ENCODE measurements around the gene FGF19.

FGF19 gene

GRCh38 chr11:69666752-69667536 lies 36.9 kb downstream of the FGF19 start:
- no CpG with 5 or more reads among the region's 33 CpGs for WGBS, 2 donors (ENCODE audit: extremely low coverage in 2 of 2, insufficient read length in 2 of 2, insufficient replicate concordance in 1 of 2)
- H3K9me3 ChIP-seq (replicated peaks in 1 of 2; ENCODE audit: control insufficient read depth in 2 of 2, insufficient read depth in 1 of 2, low read depth in 1 of 2, low read length in 2 of 2), result no peaks in the 10 kb centered on the region
- H2AFZ ChIP-seq (ENCODE audit: low read length), result no peak overlapping the region
- no peak overlapping the region for H2BK5ac ChIP-seq (ENCODE audit: low read length)
- no peak overlapping the region for H3K4me3 ChIP-seq (ENCODE audit: low read length in 2 of 2)
- no peak overlapping the region for H2BK15ac ChIP-seq (ENCODE audit: low read length)
- no peak overlapping the region for H2AK5ac ChIP-seq (ENCODE audit: low read depth, low read length)
- no peak overlapping the region for H3K18ac ChIP-seq (ENCODE audit: low read length)
- H2BK12ac ChIP-seq (ENCODE audit: low read length), result no peak overlapping the region
- H3K4me2 ChIP-seq (ENCODE audit: insufficient read depth, low read length, poor library complexity, severe bottlenecking), result no peak overlapping the region
- no peak overlapping the region for H4K8ac ChIP-seq (ENCODE audit: low read depth, low read length)
- peaks cover 0 to 5% of the 10 kb centered on the region in 2 donors for H3K4me1 ChIP-seq (ENCODE audit: control insufficient read depth in 2 of 2, insufficient read depth in 1 of 2, low read depth in 1 of 2, low read length in 2 of 2)
- H3K4ac ChIP-seq (ENCODE audit: low read length), result no peak overlapping the region
- no peak overlapping the region for H2BK120ac ChIP-seq (ENCODE audit: low read depth, low read length)
- H3K27ac ChIP-seq (replicated peaks; ENCODE audit: low read length), result no peak overlapping the region
- no peaks in the 10 kb centered on the region for H3K79me1 ChIP-seq (ENCODE audit: low read depth, low read length)
- H3K14ac ChIP-seq (ENCODE audit: low read length), result no peak overlapping the region
- H3K9ac ChIP-seq (ENCODE audit: low read depth, low read length, poor library complexity), result no peak overlapping the region
- peaks cover 16 to 75% of the 10 kb centered on the region in 2 donors for H3K36me3 ChIP-seq (replicated peaks in 1 of 2; ENCODE audit: control insufficient read depth in 2 of 2, insufficient read depth in 2 of 2, low read length in 2 of 2)
- H4K91ac ChIP-seq (ENCODE audit: low read depth, low read length, poor library complexity), result no peak overlapping the region
- DNase-seq (ENCODE audit: low spot score), result no peak
- no peak overlapping the region for H3K23ac ChIP-seq (ENCODE audit: low read depth, low read length, poor library complexity)
- H3K27me3 ChIP-seq (ENCODE audit: control insufficient read depth in 3 of 3, insufficient read depth in 3 of 3, low read depth in 1 of 3, low read length in 3 of 3), result no peaks in the 10 kb centered on the region

GRCh38 chr11:69666261-69666660 lies 37.6 kb downstream of the FGF19 start:
- no peak overlapping the region for H3K18ac ChIP-seq (ENCODE audit: low read length)
- H3K27me3 ChIP-seq (ENCODE audit: control insufficient read depth in 3 of 3, insufficient read depth in 3 of 3, low read depth in 1 of 3, low read length in 3 of 3), result no peaks in the 10 kb centered on the region
- no peak overlapping the region for H3K14ac ChIP-seq (ENCODE audit: low read length)
- no peak overlapping the region for H4K8ac ChIP-seq (ENCODE audit: low read depth, low read length)
- peaks cover 0 to 5% of the 10 kb centered on the region in 2 donors for H3K4me1 ChIP-seq (ENCODE audit: control insufficient read depth in 2 of 2, insufficient read depth in 1 of 2, low read depth in 1 of 2, low read length in 2 of 2)
- no peaks in the 10 kb centered on the region for H3K79me1 ChIP-seq (ENCODE audit: low read depth, low read length)
- H3K9ac ChIP-seq (ENCODE audit: low read depth, low read length, poor library complexity), result no peak overlapping the region
- no peak overlapping the region for H3K23ac ChIP-seq (ENCODE audit: low read depth, low read length, poor library complexity)
- peaks cover 11 to 69% of the 10 kb centered on the region in 2 donors for H3K36me3 ChIP-seq (replicated peaks in 1 of 2; ENCODE audit: control insufficient read depth in 2 of 2, insufficient read depth in 2 of 2, low read length in 2 of 2)
- no peak overlapping the region for H3K27ac ChIP-seq (replicated peaks; ENCODE audit: low read length)
- WGBS, 2 donors (ENCODE audit: extremely low coverage in 2 of 2, insufficient read length in 2 of 2, insufficient replicate concordance in 1 of 2), result no CpG with 5 or more reads among the region's 14 CpGs
- no peaks in the 10 kb centered on the region for H3K9me3 ChIP-seq (replicated peaks in 1 of 2; ENCODE audit: control insufficient read depth in 2 of 2, insufficient read depth in 1 of 2, low read depth in 1 of 2, low read length in 2 of 2)
- DNase-seq (ENCODE audit: low spot score), result no peak
- no peak overlapping the region for H2AK5ac ChIP-seq (ENCODE audit: low read depth, low read length)
- no peak overlapping the region for H4K91ac ChIP-seq (ENCODE audit: low read depth, low read length, poor library complexity)
- no peak overlapping the region for H2BK5ac ChIP-seq (ENCODE audit: low read length)
- no peak overlapping the region for H2AFZ ChIP-seq (ENCODE audit: low read length)
- H2BK15ac ChIP-seq (ENCODE audit: low read length), result no peak overlapping the region
- H3K4me3 ChIP-seq (ENCODE audit: low read length in 2 of 2), result no peak overlapping the region
- no peak overlapping the region for H3K4ac ChIP-seq (ENCODE audit: low read length)
- no peak overlapping the region for H2BK120ac ChIP-seq (ENCODE audit: low read depth, low read length)
- no peak overlapping the region for H2BK12ac ChIP-seq (ENCODE audit: low read length)
- no peak overlapping the region for H3K4me2 ChIP-seq (ENCODE audit: insufficient read depth, low read length, poor library complexity, severe bottlenecking)

GRCh38 chr11:69665669-69666068 lies 38.2 kb downstream of the FGF19 start:
- Histone ChIP-seq H3K27ac (replicated peaks; ENCODE audit: low read length) (no peak overlapping the region), H3K79me1 (ENCODE audit: low read depth, low read length) (no peaks in the 10 kb centered on the region), H3K4me2 (ENCODE audit: insufficient read depth, low read length, poor library complexity, severe bottlenecking) (no peak overlapping the region), H2BK12ac (ENCODE audit: low read length) (no peak overlapping the region), H2BK120ac (ENCODE audit: low read depth, low read length) (no peak overlapping the region), H3K4me3 (ENCODE audit: low read length in 2 of 2) (no peak overlapping the region), H3K4me1 (ENCODE audit: control insufficient read depth in 2 of 2, insufficient read depth in 1 of 2, low read depth in 1 of 2, low read length in 2 of 2) (peaks cover 0 to 5% of the 10 kb centered on the region in 2 donors), H2BK5ac (ENCODE audit: low read length) (no peak overlapping the region), H3K4ac (ENCODE audit: low read length) (no peak overlapping the region), H3K18ac (ENCODE audit: low read length) (no peak overlapping the region), H3K23ac (ENCODE audit: low read depth, low read length, poor library complexity) (no peak overlapping the region), H4K8ac (ENCODE audit: low read depth, low read length) (no peak overlapping the region), H4K91ac (ENCODE audit: low read depth, low read length, poor library complexity) (no peak overlapping the region), H2AK5ac (ENCODE audit: low read depth, low read length) (no peak overlapping the region), H3K14ac (ENCODE audit: low read length) (no peak overlapping the region), H3K27me3 (ENCODE audit: control insufficient read depth in 3 of 3, insufficient read depth in 3 of 3, low read depth in 1 of 3, low read length in 3 of 3) (no peaks in the 10 kb centered on the region), H2AFZ (ENCODE audit: low read length) (no peak overlapping the region), H3K36me3 (replicated peaks in 1 of 2; ENCODE audit: control insufficient read depth in 2 of 2, insufficient read depth in 2 of 2, low read length in 2 of 2) (peaks cover 11 to 65% of the 10 kb centered on the region in 2 donors), H3K9me3 (replicated peaks in 1 of 2; ENCODE audit: control insufficient read depth in 2 of 2, insufficient read depth in 1 of 2, low read depth in 1 of 2, low read length in 2 of 2) (no peaks in the 10 kb centered on the region), H2BK15ac (ENCODE audit: low read length) (no peak overlapping the region), H3K9ac (ENCODE audit: low read depth, low read length, poor library complexity) (no peak overlapping the region)
- DNase-seq (ENCODE audit: low spot score), result no peak
- WGBS, 2 donors (ENCODE audit: extremely low coverage in 2 of 2, insufficient read length in 2 of 2, insufficient replicate concordance in 1 of 2), result no CpG with 5 or more reads among the region's 11 CpGs

GRCh38 chr11:69664901-69665300 lies 38.9 kb downstream of the FGF19 start:
- no peak overlapping the region for H2AFZ ChIP-seq (ENCODE audit: low read length)
- no peak overlapping the region for H3K27ac ChIP-seq (replicated peaks; ENCODE audit: low read length)
- no peaks in the 10 kb centered on the region for H3K9me3 ChIP-seq (replicated peaks in 1 of 2; ENCODE audit: control insufficient read depth in 2 of 2, insufficient read depth in 1 of 2, low read depth in 1 of 2, low read length in 2 of 2)
- H2BK15ac ChIP-seq (ENCODE audit: low read length), result peak overlapping the region; percentile 31
- H4K8ac ChIP-seq (ENCODE audit: low read depth, low read length), result no peak overlapping the region
- no peak overlapping the region for H3K9ac ChIP-seq (ENCODE audit: low read depth, low read length, poor library complexity)
- peaks cover 11 to 58% of the 10 kb centered on the region in 2 donors for H3K36me3 ChIP-seq (replicated peaks in 1 of 2; ENCODE audit: control insufficient read depth in 2 of 2, insufficient read depth in 2 of 2, low read length in 2 of 2)
- no peak overlapping the region for H3K4ac ChIP-seq (ENCODE audit: low read length)
- H4K91ac ChIP-seq (ENCODE audit: low read depth, low read length, poor library complexity), result no peak overlapping the region
- H2BK120ac ChIP-seq (ENCODE audit: low read depth, low read length), result no peak overlapping the region
- no peaks in the 10 kb centered on the region for H3K79me1 ChIP-seq (ENCODE audit: low read depth, low read length)
- WGBS, 2 donors (ENCODE audit: extremely low coverage in 2 of 2, insufficient read length in 2 of 2, insufficient replicate concordance in 1 of 2), result no CpG with 5 or more reads among the region's 8 CpGs
- no peak overlapping the region for H2BK5ac ChIP-seq (ENCODE audit: low read length)
- no peak overlapping the region for H2BK12ac ChIP-seq (ENCODE audit: low read length)
- H3K4me1 ChIP-seq (ENCODE audit: control insufficient read depth in 2 of 2, insufficient read depth in 1 of 2, low read depth in 1 of 2, low read length in 2 of 2), result peaks cover 0 to 3% of the 10 kb centered on the region in 2 donors
- no peaks in the 10 kb centered on the region for H3K27me3 ChIP-seq (ENCODE audit: control insufficient read depth in 3 of 3, insufficient read depth in 3 of 3, low read depth in 1 of 3, low read length in 3 of 3)
- H3K23ac ChIP-seq (ENCODE audit: low read depth, low read length, poor library complexity), result no peak overlapping the region
- no peak overlapping the region for H3K14ac ChIP-seq (ENCODE audit: low read length)
- H3K18ac ChIP-seq (ENCODE audit: low read length), result no peak overlapping the region
- H3K4me3 ChIP-seq (ENCODE audit: low read length in 2 of 2), result no peak overlapping the region
- no peak for DNase-seq (ENCODE audit: low spot score)
- H3K4me2 ChIP-seq (ENCODE audit: insufficient read depth, low read length, poor library complexity, severe bottlenecking), result no peak overlapping the region
- H2AK5ac ChIP-seq (ENCODE audit: low read depth, low read length), result no peak overlapping the region

Data from neuronal stem cell (in vitro differentiated cells).